HCT116 (cell line): Measurements from ENCODE around the gene LNP1. TPM values are rescaled to one million over a fixed set of nuclear protein-coding genes. Genes with fewer than 3 reads are reported as not detected.

Experiments used
- ATAC-seq: fragments of 200-7000 bp; cut with Tn5 transposase; 2 replicates; pipeline ENCODE4 v1.9.1; 2020; ENCODE audit warnings: mild to moderate bottlenecking, moderate library complexity
- BruUV-seq: library from RNA; stranded (reverse); fragments of 400-500 nt; replicated peaks from 2 replicates; lab custom pipeline; 2021; lab: Mats Ljungman, UMichigan
- CTCF ChIA-PET: fragments of 300-600 bp; sonication (Branson Sonifier 250); formaldehyde crosslinking; loops from one replicate; lab custom pipeline; 2021; ENCODE audit warnings: antibody characterized with exemption; lab: Charles Lee
- POLR2A ChIA-PET: fragments of 300-600, 350-600 bp; sonication (Branson Sonifier 250); formaldehyde crosslinking; loops from one replicate; lab custom pipeline; 2021; ENCODE audit warnings: antibody characterized with exemption; lab: Charles Lee
- RAD21 ChIA-PET, 2 experiments: fragments of 300-600 bp; sonication (Branson Sonifier 250); formaldehyde crosslinking; loops; one replicate each; lab custom pipeline; 2023; ENCODE audit warnings: low total read pairs in 2 of 2; ENCODE audit not compliant: uncharacterized antibody in 2 of 2, unreplicated experiment in 2 of 2, low non-redundant PET in 1 of 2; lab: Charles Lee
- DNase-seq: peaks from one replicate; pipeline ENCODE4 v3.0.0-alpha.2; 2010; ENCODE audit warnings: low read depth, low spot score
- H2AFZ ChIP-seq: fragments of 200-600 bp; shearing (Covaris generic), sonication (generic); 2 replicates; pipeline ENCODE4 v1.6.1; 2017; ENCODE audit warnings: low read depth, mixed run types, mixed read lengths, antibody characterized with exemption, low read length; ENCODE audit not compliant: poor library complexity, severe bottlenecking
- H3K27ac ChIP-seq: 2 replicates; pipeline ENCODE4 v1.5.1; 2012; ENCODE audit warnings: low read depth, low read length
- H3K27me3 ChIP-seq: fragments of 200-600 bp; sonication (generic); 2 replicates; pipeline ENCODE4 v1.6.1; 2016; ENCODE audit warnings: mixed run types, low read length, mixed read lengths; ENCODE audit not compliant: insufficient read depth
- H3K36me3 ChIP-seq, 2 experiments: fragments of 200-500 bp in 1 of 2; fragments of 200-600 bp in 1 of 2; sonication (Bioruptor generic) in 1 of 2; sonication (generic) in 1 of 2; 2 replicates each; pipeline versions ENCODE4 v1.5.1 to v1.6.1; 2014 to 2016; ENCODE audit warnings: low read length in 2 of 2, inconsistent platforms in 1 of 2, mixed read lengths in 1 of 2, mixed run types in 1 of 2; ENCODE audit not compliant: insufficient read depth in 2 of 2, control insufficient read depth in 1 of 2
- H3K4me1 ChIP-seq, 2 experiments: fragments of 200-600 bp in 1 of 2; sonication (generic) in 1 of 2; 2 replicates each; pipeline versions ENCODE4 v1.5.1 to v1.6.1; 2012 to 2017; ENCODE audit warnings: low read length in 2 of 2, inconsistent platforms in 1 of 2, mild to moderate bottlenecking in 1 of 2, mixed read lengths in 1 of 2, mixed run types in 1 of 2, moderate library complexity in 1 of 2; ENCODE audit not compliant: insufficient read depth in 2 of 2, control insufficient read depth in 1 of 2
- H3K4me2 ChIP-seq: fragments of 200-600 bp; sonication (generic); 2 replicates; pipeline ENCODE4 v1.6.1; 2017; ENCODE audit warnings: mixed run types, low read length, mixed read lengths
- H3K4me3 ChIP-seq, 2 experiments: fragments of 200-600 bp in 1 of 2; sonication (generic) in 1 of 2; replicated peaks in 1 of 2; 2 replicates each; pipeline ENCODE4 v1.5.1; 2011 to 2016; ENCODE audit warnings: low read length in 2 of 2, control low read depth in 1 of 2, low read depth in 1 of 2, mild to moderate bottlenecking in 1 of 2, mixed read lengths in 1 of 2, mixed run types in 1 of 2
- H3K79me2 ChIP-seq: fragments of 200-600 bp; sonication (generic); 2 replicates; pipeline ENCODE4 v1.6.1; 2017; ENCODE audit warnings: mild to moderate bottlenecking, mixed run types, low read length, moderate library complexity, mixed read lengths; ENCODE audit not compliant: insufficient read depth
- H3K9ac ChIP-seq: fragments of 200-600 bp; sonication (generic); 2 replicates; pipeline ENCODE4 v1.6.1; 2016; ENCODE audit warnings: low read length, mixed read lengths
- H3K9me2 ChIP-seq: fragments of 200-600 bp; sonication (generic), shearing (Covaris generic); 2 replicates; pipeline ENCODE4 v1.6.1; 2017; ENCODE audit warnings: mixed run types, mild to moderate bottlenecking, moderate library complexity; ENCODE audit not compliant: insufficient read depth
- H3K9me3 ChIP-seq, 2 experiments: fragments of 200-500 bp in 1 of 2; fragments of 200-600 bp in 1 of 2; sonication (Bioruptor generic) in 1 of 2; sonication (generic) in 1 of 2; 2 replicates each; pipeline ENCODE4 v1.6.1; 2014 to 2017; ENCODE audit warnings: low read length in 2 of 2, mixed read lengths in 2 of 2, inconsistent platforms in 1 of 2, low read depth in 1 of 2, mild to moderate bottlenecking in 1 of 2, mixed run types in 1 of 2, moderate library complexity in 1 of 2; ENCODE audit not compliant: control insufficient read depth in 1 of 2, insufficient read depth in 1 of 2
- H4K20me1 ChIP-seq: fragments of 200-600 bp; sonication (generic), shearing (Covaris generic); 2 replicates; pipeline ENCODE4 v1.6.1; 2017; ENCODE audit warnings: mixed run types, mild to moderate bottlenecking, moderate library complexity; ENCODE audit not compliant: insufficient read depth
- CBX3 ChIP-seq: IDR thresholded peaks from 2 replicates; pipeline ENCODE4 v1.6.1; 2012; ENCODE audit warnings: low read depth
- CEBPB ChIP-seq: IDR thresholded peaks from 2 replicates; pipeline ENCODE4 v1.6.1; 2012; ENCODE audit warnings: low read depth
- CTCF ChIP-seq, 3 experiments: fragments of 200-600 bp in 1 of 3; sonication (generic) in 1 of 3; IDR thresholded peaks in 2 of 3; conservative IDR thresholded peaks in 1 of 3; 2 replicates each; pipeline ENCODE4 v1.5.1; 2012 to 2017; ENCODE audit warnings: low read depth in 2 of 3, low read length in 2 of 3, antibody characterized with exemption in 1 of 3, borderline replicate concordance in 1 of 3, control low read depth in 1 of 3, mild to moderate bottlenecking in 1 of 3, mixed read lengths in 1 of 3, mixed run types in 1 of 3, moderate library complexity in 1 of 3; ENCODE audit not compliant: insufficient read depth in 1 of 3
- ELF1 ChIP-seq: IDR thresholded peaks from 2 replicates; pipeline ENCODE4 v1.6.1; 2012; ENCODE audit warnings: low read depth, borderline replicate concordance
- EZH2 ChIP-seq: fragments of 200-600 bp; sonication (generic); IDR thresholded peaks from 2 replicates; pipeline ENCODE4 v1.6.1; 2017; ENCODE audit warnings: antibody characterized with exemption, mixed run types
- FOSL1 ChIP-seq: IDR thresholded peaks from 2 replicates; pipeline ENCODE4 v1.6.1; 2012; ENCODE audit warnings: low read depth
- JUND ChIP-seq: IDR thresholded peaks from 2 replicates; pipeline ENCODE4 v1.6.1; 2012
- POLR2A ChIP-seq: IDR thresholded peaks from 2 replicates; pipeline ENCODE4 v1.7.0; 2011; ENCODE audit warnings: borderline replicate concordance; ENCODE audit not compliant: insufficient read depth, insufficient read length; ENCODE audit errors: extremely low read depth
- POLR2AphosphoS5 ChIP-seq: IDR thresholded peaks from 2 replicates; pipeline ENCODE4 v1.6.1; 2011; ENCODE audit warnings: mild to moderate bottlenecking, low read depth, low read length, moderate library complexity
- RAD21 ChIP-seq: IDR thresholded peaks from 2 replicates; pipeline ENCODE4 v1.6.1; 2012; ENCODE audit warnings: low read depth, mild to moderate bottlenecking
- SP1 ChIP-seq: IDR thresholded peaks from 2 replicates; pipeline ENCODE4 v1.6.1; 2012; ENCODE audit warnings: low read depth
- SRF ChIP-seq: IDR thresholded peaks from 2 replicates; pipeline ENCODE4 v1.6.1; 2012; ENCODE audit warnings: low read depth
- TCF7L2 ChIP-seq: IDR thresholded peaks from 2 replicates; pipeline ENCODE4 v1.7.0; 2011; ENCODE audit warnings: borderline replicate concordance, inconsistent platforms; ENCODE audit not compliant: insufficient read depth, insufficient read length; ENCODE audit errors: extremely low read depth
- ZBTB33 ChIP-seq: IDR thresholded peaks from 2 replicates; pipeline ENCODE4 v1.6.1; 2011; ENCODE audit warnings: mild to moderate bottlenecking, low read length, moderate library complexity; ENCODE audit not compliant: insufficient replicate concordance; ENCODE audit errors: extremely low read depth
- ZFX ChIP-seq: fragments of 450-650 bp; IDR thresholded peaks from 2 replicates; pipeline ENCODE4 v1.6.1; 2017
- ZNF274 ChIP-seq: fragments of 200-500 bp; sonication (Bioruptor generic); IDR thresholded peaks from 2 replicates; pipeline ENCODE4 v1.6.1; 2014; ENCODE audit warnings: mild to moderate bottlenecking, low read depth, low read length, inconsistent platforms
- intact Hi-C: fragments of 100-400 bp; cut with micrococcal nuclease; formaldehyde crosslinking; loops from 2 replicates; pipeline ENCODE4 v1.10.0; 2022
- total RNA-seq: library from RNA; stranded (reverse); gene quantifications from one replicate; pipeline ENCODE4 v1.2.1, GENCODE V29; 2021; ENCODE audit not compliant: unreplicated experiment
- TF ChIP-seq, protein P1 (sequence below): IDR thresholded peaks from 2 replicates; pipeline ENCODE4 v1.6.1; 2012; ENCODE audit warnings: low read depth

LNP1 gene
- total RNA-seq, 1 experiment from 2014 or later: 1.6 TPM

DNA sequence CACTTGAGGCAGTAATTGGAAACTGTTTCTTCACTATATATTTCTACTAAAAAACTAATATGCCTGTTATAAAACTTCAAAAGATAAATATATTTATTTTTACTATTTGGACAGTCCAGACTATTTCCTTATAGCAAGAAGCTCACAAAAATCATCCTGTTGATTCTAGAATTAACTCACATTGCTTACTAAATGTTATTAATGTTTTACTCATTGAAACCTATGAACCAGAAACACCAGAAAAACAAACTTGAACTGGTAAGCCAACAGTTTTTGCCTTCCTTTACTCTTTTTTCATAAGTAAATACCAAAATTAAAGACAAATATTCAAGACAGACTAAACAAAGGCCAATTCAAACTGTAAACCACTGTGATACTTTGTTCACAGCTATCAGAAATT is 26.8 kb upstream of the LNP1 start:
- no peaks in the 10 kb centered on the region for H3K9me3 ChIP-seq
- BruUV-seq: no TSS peak
- no peaks in the 10 kb centered on the region for H3K4me1 ChIP-seq
- no peaks in the 10 kb centered on the region for H3K79me2 ChIP-seq
- H3K4me2 ChIP-seq: no peak overlapping the region
- no peak for ATAC-seq
- no peak overlapping the region for H3K9ac ChIP-seq
- peaks cover 34 to 39% of the 10 kb centered on the region in 2 experiments for H3K36me3 ChIP-seq
- TF ChIP-seq, protein P1, sequence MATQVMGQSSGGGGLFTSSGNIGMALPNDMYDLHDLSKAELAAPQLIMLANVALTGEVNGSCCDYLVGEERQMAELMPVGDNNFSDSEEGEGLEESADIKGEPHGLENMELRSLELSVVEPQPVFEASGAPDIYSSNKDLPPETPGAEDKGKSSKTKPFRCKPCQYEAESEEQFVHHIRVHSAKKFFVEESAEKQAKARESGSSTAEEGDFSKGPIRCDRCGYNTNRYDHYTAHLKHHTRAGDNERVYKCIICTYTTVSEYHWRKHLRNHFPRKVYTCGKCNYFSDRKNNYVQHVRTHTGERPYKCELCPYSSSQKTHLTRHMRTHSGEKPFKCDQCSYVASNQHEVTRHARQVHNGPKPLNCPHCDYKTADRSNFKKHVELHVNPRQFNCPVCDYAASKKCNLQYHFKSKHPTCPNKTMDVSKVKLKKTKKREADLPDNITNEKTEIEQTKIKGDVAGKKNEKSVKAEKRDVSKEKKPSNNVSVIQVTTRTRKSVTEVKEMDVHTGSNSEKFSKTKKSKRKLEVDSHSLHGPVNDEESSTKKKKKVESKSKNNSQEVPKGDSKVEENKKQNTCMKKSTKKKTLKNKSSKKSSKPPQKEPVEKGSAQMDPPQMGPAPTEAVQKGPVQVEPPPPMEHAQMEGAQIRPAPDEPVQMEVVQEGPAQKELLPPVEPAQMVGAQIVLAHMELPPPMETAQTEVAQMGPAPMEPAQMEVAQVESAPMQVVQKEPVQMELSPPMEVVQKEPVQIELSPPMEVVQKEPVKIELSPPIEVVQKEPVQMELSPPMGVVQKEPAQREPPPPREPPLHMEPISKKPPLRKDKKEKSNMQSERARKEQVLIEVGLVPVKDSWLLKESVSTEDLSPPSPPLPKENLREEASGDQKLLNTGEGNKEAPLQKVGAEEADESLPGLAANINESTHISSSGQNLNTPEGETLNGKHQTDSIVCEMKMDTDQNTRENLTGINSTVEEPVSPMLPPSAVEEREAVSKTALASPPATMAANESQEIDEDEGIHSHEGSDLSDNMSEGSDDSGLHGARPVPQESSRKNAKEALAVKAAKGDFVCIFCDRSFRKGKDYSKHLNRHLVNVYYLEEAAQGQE: no peak
- TF ChIP-seq JUND (no peak), EZH2 (no peak), ELF1 (no peak), POLR2AphosphoS5 (no peak), SRF (no peak), SP1 (no peak), CEBPB (no peak), POLR2A (no peak), FOSL1 (no peak), ZFX (no peak), RAD21 (no peak), ZNF274 (no peak), CTCF (IDR thresholded peaks at IDR 0.05 in 2 of 3, conservative IDR thresholded peaks at IDR 0.05 in 1 of 3; ENCODE audit: borderline replicate concordance in 1 of 3, insufficient read depth in 1 of 3, low read depth in 2 of 3, low read length in 2 of 3) (no peak), CBX3 (no peak), ZBTB33 (no peak), TCF7L2 (no peak)
- ChIA-PET RAD21 (no interaction called here), CTCF (no interaction called here), POLR2A (no interaction called here)
- no peaks in the 10 kb centered on the region for H3K27me3 ChIP-seq
- intact Hi-C loops: no loop called here
- H3K27ac ChIP-seq: no peak overlapping the region
- no peak overlapping the region for H3K4me3 ChIP-seq
- no peaks in the 10 kb centered on the region for H4K20me1 ChIP-seq
- no peak overlapping the region for H2AFZ ChIP-seq
- no peak for DNase-seq
- H3K9me2 ChIP-seq: no peaks in the 10 kb centered on the region
